Activated CD8-positive, alpha-beta memory T cell treated with anti-CD3 and anti-CD28 coated beads, Interleukin-2, amount 50 U/mL, for 4 hours (primary cell): ENCODE data around the gene MS4A13.
"Not testable (repeated sequence)": the region's sequence is repeated elsewhere in the genome, so short reads cannot be mapped to it uniquely, and the experiment has no call there.

Experiments used
- DNase-seq: peaks from one replicate; pipeline ENCODE4 v3.0.0-alpha.2; 2020

Gene MS4A13

GRCh38 chr11:60532383-60532782, 17.2 kb downstream of the MS4A13 start:
- not testable (repeated sequence) for DNase-seq

- not testable (repeated sequence) for DNase-seq
Observed at GRCh38 chr11:60538627-60539026, 23.4 kb downstream of the MS4A13 start.

GRCh38 chr11:60544077-60544476, 28.9 kb downstream of the MS4A13 start:
- no peak for DNase-seq

DNA sequence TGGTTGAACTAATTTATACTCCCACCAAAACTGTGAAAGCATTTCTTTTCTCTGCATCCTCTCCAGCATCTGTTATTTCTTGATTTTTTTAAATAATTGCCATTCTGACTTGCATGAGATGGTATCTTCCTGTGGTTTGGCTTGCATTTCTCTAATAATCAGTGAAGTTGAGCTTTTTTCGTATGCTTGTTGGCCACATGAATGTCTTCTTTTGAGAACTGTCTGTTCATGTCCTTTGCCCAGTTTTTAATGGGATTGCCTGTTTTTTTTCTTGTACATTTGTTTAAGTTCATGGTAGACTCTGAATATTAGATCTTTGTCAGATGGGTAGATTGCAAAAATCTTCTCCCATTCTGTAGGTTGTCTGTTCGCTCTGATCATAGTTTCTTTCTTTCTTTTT, 46.1 kb downstream of the MS4A13 start:
- no peak for DNase-seq

DNA sequence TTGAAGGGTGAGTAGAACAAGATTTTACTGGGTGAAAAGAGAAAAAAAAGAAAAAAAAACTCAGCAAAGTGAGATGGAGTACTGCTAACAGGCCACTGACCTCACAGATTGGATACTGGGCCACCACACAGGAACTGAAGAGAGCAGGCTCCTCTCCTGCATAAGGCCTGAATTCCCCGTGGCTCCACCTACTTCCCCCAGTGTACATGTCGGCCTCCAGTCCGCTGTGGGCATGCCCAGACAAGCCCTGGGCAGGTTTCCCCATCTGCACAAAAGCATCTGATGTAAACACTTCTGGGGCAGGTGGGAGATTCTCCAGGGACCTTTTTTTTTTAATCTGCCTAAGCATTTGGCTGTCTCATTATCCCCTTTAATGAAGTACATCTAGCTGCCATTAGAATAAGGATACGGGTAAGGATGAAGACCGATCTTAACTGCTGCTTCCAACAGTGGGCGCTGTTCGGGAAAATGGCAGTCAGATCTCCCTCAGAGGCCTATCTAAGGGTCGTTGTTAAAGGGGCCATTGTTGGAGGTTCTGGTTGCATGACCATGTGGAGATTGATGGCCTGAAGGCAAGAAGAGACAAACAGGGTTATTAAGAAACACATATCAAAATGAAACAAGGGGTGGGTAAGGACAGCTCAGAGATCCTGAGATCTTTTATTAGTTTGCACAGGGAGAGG, 48.5 kb downstream of the MS4A13 start:
- DNase-seq = no peak

DNA sequence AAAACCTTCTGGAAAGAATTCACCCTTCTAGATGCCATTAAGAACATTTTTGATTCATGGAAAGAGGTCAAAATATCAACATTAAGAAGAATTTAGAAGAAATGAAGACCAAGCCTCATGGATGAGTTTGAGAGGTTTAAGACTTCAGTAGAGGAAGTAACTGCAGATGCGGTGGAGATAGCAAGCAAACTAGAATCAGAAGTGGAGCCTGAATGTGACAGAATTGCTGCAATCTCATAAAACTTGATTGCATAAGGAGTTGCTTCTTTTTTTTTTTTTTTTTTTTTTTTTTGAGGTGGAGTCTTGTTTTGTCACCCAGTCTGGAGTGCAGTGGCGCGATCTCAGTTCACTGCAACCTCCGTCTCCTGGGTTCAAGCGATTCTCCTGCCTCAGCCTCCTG, 51.6 kb downstream of the MS4A13 start:
- no peak for DNase-seq

- no peak for DNase-seq
Observed at GRCh38 chr11:60570970-60571369, 55.8 kb downstream of the MS4A13 start.

DNA sequence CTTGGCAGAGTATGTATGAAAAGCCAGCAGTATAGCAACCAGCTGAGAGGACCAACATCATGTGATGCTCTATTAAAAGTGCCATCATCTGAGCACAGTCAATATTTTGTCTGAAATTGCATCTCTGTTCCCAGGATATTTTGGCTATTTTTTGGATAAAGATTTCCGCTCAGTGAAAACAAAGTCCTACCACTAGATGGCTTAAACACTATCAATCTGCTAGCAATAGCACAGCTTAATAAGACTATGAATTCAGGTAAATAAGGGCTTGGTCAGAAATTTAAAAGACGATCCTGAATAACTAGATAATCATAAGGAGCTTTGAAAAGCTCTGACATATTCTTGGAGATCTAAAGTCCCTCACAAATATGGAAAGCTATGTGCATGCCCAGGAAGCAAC, 74.4 kb downstream of the MS4A13 start:
- no peak for DNase-seq
